Femur (tissue), 1 donor: ENCODE results near the gene KIF3A.
"Not testable (repeated sequence)": the region's sequence is repeated elsewhere in the genome, so short reads cannot be mapped to it uniquely, and the experiment has no call there.

Experiments
- DNase-seq: peaks from one replicate; pipeline ENCODE4 v3.0.0-alpha.2; 2017

KIF3A gene

GRCh38 chr5:132714456-132715307 lies 22.7 kb downstream of the KIF3A start:
- DNase-seq = no peak

- DNase-seq = no peak
Measured at GRCh38 chr5:132708645-132709044, 28.7 kb downstream of the KIF3A start.

- no peak for DNase-seq
Measured at GRCh38 chr5:132704875-132705274, 32.5 kb downstream of the KIF3A start.

DNA sequence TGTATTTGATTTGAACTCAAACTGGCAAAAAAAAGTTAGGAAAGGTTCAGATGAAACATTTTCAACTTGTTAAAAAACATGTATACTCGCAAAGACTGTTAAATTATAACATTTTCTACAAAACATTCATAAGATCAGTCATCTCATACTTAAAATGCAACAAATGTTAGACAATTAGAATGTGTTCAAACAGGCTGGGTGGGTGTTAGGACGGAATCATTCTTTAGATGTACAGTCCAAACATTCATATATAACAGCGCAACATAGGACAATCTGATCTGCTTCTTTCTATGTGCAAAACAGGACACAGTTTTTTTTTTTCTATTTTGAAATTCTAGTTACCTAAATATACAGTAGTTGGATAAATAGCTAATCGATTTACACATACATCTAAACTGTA lies 41.4 kb downstream of the KIF3A start:
- DNase-seq = no peak

DNA sequence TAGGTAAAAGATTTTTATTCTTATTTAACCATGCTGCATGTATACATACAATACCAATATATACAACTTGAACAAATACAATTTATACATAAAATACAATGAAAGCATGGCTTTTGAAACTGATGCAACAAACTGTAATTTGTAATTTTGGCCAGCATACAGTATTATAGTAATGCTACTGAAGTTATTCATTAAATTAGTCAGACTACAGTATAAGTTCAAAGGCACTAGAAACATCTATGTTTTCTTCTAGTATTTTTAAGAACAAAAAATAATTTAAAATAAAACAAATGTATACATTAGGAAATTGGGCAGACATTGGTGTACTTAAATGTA lies 44.7 kb downstream of the KIF3A start:
- DNase-seq = no peak

DNA sequence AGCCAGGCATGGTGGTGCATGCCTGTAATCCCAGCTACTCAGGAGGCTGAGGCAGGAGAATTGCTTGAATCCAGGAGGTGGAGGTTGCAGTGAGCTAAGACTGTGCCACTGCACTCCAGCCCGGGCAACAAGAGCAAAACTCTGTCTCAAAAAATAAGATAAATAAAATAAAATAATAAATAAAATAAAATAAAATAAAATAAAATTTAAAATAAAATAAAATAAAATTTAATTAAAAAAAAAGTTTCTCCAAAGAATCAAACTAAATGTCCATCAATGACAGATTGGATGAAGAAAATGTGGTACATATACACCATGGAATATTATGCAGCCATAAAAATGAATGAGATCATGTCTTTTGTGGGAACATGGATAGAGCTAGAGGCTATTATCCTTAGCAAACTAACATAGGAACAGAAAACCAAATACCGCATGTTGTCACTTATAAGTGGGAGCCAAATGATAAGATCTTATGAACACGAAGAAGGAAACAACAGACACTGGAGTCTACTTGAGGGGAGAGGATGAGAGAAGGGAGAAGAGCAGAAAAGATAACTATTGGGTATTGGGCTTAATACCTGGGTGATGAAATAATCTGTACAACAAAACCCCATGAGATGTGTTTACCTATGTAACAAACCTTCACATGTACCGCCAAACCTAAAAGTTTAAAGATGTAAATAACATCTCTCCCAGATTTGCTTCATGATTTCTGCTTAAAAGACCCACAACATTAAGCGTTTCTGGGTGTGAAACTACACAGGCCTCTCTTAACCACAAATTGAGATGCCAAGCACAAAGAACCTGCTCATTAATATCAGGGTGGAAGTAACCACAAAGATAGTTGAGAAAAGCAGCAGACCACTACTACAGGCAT lies 45.4 kb downstream of the KIF3A start:
- DNase-seq = not testable (repeated sequence)

DNA sequence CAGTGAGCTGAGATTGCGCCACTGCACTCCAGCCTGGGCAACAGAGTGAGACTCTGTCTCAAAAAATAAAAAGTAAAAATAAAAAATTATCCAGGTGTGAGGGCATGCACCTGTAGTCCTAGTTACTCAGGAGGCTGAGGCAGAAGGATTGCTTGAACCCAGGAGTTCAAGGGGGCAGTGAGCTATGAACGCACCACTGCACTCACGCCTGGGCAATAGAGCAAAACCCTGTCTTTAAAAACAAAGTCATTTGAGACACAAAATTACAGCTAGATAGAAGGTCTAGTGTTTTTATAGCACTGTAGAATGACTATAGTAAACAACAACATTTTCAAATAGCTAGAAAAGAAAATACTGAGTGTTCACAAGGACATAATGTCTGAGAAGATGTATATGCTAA lies 47.2 kb downstream of the KIF3A start:
- DNase-seq = no peak

- no peak for DNase-seq
Measured at GRCh38 chr5:132689513-132689912, 47.8 kb downstream of the KIF3A start.

GRCh38 chr5:132688536-132689339 lies 48.6 kb downstream of the KIF3A start:
- DNase-seq = no peak

- DNase-seq = no peak
Measured at GRCh38 chr5:132687995-132688394, 49.4 kb downstream of the KIF3A start.

DNA sequence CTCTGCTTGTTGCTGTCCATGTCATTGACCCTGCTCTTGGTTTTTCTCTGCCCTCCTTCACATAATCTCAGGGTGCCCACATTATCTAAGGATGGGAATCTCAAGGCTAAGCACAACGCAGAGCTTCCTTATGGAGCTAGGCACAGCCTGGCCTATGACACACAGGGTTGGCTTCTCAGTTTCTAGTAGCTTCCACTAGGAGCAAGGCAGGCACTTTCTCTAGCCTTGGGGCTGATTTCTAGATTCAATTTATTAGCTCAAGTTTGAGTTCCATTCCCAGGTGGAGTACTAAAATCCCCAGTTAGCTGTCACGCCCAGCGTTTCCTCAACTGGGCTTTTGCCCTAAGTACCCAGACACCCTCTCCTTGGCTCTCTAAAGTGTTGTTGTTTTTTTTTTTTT lies 51.2 kb downstream of the KIF3A start:
- DNase-seq = no peak

DNA sequence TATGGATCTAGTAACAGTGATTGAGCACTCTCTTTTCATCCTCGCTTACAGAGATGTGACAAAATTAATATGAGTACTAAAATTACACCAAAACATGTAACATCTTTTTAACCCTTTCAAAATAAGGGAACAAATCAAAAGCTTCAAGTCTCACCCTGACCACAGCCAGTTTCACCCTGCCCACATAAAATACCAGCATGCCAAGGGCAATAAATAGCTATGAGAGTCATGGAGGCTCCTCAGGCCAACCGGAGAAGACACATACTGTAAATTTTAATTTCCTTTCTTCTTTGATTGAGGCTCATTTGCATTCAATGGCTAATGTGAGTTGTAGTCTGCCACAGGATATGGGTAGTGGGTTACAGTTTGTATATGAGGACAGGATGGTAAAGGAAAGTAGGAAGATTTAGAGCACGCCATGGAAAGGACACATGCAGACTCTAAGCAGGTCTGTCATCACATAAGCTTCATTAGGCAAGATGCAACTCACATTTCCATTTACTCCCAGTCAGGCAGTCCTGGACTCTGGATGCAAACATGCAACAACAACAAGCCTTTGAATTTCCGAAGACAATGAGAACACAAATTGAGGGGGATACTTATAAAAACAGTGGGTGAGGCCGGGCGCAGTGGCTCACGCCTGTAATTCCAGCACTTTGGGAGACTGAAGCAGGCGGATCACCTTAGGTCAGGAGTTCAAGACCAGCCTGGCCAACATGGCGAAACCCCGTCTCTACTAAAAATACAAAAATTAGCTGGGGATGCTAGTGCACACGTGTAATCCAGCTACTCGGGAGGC lies 52.2 kb downstream of the KIF3A start:
- no peak for DNase-seq

- no peak for DNase-seq
Measured at GRCh38 chr5:132684491-132684890, 52.9 kb downstream of the KIF3A start.

DNA sequence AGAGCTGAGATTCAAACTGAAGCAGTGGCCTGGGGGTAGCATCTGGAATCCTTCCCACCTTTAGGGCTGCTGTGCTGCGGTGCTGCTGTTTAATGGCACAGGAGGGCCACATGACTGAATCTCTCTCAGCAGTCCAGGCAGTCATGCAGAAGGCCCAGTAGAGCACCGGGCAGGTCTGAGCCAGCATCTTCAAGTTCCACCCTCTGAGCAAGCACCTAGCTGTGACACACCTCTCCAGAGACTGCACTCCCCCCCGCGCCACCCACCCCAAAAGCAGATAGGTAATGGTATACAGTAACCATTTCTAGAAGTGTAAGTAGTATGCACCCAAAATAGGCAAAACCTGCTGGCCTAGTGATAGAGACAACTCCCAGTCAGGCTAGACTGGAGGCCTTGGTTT lies 55.4 kb downstream of the KIF3A start:
- DNase-seq = no peak

- no peak for DNase-seq
Measured at GRCh38 chr5:132681476-132681831, 55.9 kb downstream of the KIF3A start.

GRCh38 chr5:132680780-132681475 lies 56.4 kb downstream of the KIF3A start:
- no peak for DNase-seq

DNA sequence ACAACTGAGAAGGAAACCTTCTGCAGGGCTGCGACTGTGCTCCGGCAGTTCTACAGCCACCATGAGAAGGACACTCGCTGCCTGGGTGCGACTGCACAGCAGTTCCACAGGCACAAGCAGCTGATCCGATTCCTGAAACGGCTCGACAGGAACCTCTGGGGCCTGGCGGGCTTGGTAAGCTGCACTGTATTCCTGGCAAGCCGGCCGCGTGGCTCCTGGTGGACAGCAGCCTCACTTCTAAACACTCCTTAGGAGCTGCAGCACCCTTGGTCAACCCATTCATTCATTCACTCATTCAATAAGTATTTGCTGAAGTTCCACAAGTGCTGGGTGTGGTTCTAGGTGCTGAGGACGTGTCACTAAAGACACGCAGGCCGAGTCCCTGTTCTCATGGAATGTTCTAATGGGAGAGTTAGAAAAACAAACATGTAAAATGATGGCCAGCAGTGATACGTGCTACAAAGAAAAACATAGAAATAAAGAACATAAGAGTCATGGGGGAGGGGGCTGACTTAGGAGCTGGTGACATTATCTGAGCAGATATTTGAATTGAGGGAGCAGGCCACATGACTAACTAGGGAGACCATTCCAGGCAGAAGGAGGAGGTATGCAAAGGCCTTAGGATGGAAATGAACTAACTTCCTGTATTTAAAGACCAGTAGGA lies 57.5 kb downstream of the KIF3A start:
- no peak for DNase-seq

- DNase-seq = no peak
Measured at GRCh38 chr5:132679166-132679565, 58.2 kb downstream of the KIF3A start.

GRCh38 chr5:132678735-132679134 lies 58.6 kb downstream of the KIF3A start:
- DNase-seq = no peak

DNA sequence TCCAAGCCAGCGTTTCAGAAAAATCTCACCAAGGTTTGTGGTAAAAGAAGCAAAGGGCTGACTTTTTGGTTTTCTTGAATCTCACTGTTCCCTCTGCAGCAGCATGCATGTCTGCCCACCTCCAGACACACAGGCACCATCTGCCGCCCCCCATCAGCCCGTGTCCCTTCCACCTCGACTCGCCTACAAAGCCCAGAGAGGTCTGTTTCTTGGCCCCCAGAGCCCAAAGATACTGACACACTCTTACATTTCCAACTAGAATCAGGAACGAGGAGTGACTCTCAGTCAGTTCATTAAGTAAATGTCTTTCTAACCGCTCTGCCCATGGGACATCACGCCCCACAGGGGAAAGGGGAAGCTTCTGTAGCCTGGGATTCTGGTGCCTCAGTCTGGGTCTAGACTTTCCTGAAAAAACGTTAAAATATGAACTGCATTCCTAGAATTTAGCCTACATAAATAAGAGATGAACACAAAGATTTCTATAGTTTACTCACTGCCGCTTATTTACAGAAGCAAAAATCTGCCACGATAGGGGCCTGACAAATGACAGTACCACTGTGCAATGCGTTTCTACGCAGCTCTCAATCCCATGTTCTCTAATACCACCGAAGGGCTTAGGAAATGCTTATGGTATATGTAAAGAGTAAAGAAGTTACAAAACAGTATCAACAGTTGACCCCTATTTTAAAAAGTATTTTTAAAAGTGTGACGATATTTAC lies 59.5 kb downstream of the KIF3A start:
- no peak for DNase-seq

GRCh38 chr5:132677191-132677590 lies 60.2 kb downstream of the KIF3A start:
- no peak for DNase-seq
